HG03575 (cell line): ENCODE data around the gene PIGB.
A peak's percentile ranks its signal among the peaks of the same experiment; 100 is the strongest.
"Not testable (repeated sequence)": the region's sequence is repeated elsewhere in the genome, so short reads cannot be mapped to it uniquely, and the experiment has no call there.

ENCODE experiments used
- ATAC-seq: cut with Tn5 transposase; IDR thresholded peaks from one replicate; pipeline ENCODE4 v1.9.1; 2021; ENCODE audit not compliant: unreplicated experiment, insufficient number of reproducible peaks, low FRiP score; ENCODE audit errors: extremely low read depth

Gene PIGB

DNA sequence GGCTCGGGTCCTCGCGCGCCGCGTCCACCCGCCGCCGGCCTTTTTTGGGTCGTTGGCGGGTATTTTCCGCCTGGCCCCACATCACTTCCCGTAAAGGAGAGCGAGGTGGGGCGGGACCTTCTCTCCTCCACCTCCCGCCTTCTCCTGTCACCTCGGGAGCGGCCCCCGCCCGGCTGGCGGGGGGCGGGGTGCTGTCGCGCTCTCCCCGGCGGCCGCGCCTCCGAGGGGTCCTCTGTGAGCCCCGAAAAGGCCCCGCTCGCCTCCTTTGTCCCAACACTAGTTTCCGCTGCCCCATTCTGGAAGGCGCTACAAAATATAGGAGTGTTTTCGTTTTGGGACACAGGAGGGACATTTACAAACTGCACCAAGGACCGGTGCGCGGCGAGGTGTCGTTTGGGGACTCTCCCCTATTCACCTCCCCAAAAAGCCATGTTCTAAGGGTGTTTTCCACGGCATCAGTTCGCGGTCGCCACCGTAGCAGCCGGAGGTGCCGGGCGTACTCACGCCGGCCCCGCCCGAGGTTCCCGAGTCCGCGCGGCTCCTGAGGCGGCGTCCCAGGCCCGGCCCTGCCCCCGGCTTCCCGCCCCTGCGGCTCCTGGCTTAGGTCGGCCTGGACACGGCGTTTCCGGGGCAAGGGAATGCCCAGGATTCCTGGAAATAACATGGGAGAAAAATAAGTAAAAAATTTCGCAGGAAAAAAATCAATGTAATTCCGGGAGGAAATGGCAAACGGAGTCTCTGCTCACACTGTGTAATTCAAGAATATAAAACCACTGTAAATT, 29.1 kb upstream of the PIGB start, which contains the start of gene RAB27A:
TSS of gene RAB27A (minus strand) at position 68 of the 782 bp plus-strand sequence. CDS start 54,879 bp downstream, outside the sequence.
- no peak for ATAC-seq

DNA sequence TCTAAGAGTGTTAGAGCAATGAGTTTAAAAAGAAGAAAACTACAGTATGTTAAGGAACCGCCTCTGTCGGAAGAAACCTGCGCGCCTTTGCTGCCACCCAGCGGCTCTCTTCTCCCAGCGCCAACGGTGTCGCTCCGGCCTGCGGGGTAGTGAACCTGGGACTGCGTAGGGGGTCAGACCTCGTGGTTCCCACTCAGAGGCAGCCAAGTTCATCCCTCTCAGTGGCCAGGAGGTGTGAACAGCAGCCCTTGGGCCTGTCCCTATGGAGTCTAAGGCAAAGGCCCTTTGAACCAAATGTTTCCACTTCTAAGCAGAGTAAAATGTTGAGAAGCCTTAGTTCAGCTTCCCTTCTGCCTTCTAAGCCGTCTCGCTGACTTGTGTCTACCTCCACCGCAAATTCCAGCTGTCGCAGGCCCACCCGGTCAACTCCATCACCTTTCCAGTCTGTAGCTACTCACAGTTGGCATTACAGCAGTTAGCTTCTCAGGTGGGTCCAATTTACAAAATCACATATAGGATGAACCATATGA, 28.4 kb upstream of the PIGB start:
- ATAC-seq, result peak; percentile 62

DNA sequence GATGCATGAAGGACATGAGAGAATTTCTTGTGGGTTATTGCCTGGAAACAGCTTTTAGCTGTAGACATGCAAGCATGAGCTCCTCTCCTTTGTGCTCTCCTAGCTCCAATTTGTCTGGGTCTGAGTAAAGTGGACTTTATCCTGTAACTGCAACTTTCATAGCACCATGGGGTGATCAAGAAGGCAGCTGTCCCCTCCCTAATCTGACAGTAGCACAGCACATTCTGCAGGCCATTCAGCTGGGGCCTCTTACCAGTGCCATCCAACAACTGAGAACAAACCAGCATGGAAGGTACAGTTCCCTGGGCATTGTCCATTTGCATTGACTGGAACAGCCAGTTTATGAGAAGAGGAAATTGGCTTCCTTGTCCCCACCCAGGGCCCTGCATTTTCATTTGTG, 21.7 kb upstream of the PIGB start:
- no peak for ATAC-seq

DNA sequence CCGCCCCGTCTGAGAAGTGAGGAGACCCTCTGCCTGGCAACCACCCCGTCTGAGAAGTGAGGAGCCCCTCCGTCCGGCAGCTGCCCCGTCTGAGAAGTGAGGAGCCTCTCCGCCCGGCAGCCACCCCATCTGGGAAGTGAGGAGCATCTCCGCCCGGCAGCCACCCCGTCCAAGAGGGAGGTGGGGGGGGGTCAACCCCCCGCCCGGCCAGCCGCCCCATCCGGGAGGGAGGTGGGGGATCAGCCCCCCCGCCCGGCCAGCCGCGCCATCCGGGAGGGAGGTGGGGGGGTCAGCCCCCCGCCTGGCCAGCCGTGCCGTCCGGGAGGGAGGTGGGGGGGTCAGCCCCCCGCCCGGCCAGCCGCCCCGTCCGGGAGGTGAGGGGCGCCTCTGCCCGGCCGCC, 16.2 kb upstream of the PIGB start:
- ATAC-seq, result not testable (repeated sequence)

DNA sequence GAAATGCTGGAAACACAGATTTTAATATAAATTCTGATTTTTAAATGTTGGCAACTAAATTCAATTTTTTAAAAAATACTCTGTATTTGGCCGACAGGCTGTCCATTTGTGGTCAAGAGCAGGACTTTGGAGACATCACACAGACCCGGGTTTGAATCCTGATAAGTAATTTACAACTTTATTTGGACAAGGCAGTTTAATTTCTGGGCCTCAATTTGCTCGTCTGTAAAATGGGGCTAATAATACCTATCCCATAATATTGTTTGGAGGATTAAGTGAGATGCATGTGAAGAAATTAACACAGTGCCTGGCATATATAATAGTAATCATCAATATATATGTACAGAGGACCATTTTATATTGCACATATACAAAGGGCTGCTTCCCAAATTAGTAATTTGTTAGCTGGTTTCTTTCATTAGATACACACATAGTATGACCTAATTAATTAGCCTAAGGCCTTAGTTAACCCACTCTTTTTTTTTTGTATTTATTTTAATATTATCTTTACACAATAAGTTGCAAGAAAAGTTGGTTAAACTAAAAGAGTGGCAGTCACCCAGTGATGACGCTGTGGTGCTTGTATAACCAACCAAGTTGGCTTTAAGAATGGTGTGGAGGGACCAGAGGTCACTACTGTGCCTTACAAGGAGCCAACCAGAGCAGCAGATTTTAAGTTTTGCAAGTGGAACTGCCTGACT, 665 bp downstream of the PIGB start:
- ATAC-seq, result no peak

DNA sequence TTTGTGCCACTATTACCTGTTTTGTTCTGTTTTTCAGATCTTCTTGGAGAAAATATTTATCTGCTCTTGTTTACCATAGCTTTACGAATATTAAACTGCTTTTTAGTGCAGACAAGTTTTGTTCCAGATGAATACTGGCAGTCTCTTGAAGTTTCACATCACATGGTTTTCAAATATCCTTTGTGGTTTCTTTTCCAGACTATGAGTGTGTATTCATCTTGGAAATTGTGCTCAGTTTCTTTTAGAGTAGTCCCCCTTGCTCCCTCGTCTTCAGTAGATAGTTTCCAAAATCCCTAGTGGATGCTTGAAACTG, 1.2 kb downstream of the PIGB start:
- ATAC-seq, result no peak

DNA sequence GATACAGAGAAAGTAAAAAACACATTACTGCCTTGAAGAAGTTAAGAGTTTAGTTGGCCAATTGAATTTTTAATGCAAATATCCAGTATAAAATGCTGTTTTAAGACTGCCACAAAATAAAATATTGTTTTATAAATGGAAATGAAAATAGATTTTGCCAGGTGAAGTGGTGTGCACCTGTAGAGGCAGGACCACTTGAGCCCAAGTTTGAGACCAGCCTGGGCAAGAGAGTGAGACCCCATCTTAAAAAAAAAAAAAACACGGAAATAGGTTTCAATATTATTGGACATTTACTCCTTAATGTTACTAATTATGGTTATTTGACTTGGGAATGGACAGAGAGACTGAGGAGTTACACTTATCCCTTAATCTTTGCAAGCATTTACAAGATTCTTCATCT, 1.9 kb downstream of the PIGB start:
- no peak for ATAC-seq

DNA sequence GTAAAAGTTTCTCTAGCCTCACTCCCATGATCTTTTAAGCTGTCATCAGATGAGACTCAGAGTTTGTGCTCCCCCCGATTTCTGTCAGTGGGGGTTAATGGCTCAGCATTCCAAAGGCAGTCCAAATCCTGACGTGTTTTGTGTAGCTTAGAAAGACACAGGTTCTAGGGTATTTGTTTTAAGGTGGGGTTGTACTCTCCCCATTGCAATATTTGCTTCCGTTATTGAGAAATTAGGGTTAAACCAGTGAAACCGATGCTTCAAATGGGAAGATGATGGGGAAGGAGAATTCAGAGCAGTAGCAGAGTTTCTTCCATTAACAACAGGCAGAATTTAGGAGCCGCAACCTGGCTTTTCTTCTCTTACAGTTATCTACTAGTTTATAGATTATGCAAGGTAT, 3.4 kb downstream of the PIGB start:
- ATAC-seq, result no peak

DNA sequence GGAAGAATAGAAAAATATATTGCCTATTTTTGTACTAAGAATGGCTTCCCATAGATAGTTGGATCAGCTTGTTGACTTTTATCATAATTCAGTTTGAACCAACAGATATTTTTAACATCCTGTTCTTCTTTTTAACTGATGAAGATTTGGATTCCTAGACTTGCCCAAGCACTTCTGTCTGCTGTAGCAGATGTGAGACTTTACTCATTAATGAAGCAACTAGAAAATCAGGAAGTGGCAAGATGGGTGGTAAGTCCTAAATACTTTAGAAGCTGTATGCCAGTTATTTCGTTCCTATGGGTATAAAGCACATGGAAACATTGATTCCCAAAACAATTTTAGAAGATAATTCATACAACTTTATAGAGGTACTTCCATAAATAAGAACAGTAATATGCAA, 8.4 kb downstream of the PIGB start:
- no peak for ATAC-seq

DNA sequence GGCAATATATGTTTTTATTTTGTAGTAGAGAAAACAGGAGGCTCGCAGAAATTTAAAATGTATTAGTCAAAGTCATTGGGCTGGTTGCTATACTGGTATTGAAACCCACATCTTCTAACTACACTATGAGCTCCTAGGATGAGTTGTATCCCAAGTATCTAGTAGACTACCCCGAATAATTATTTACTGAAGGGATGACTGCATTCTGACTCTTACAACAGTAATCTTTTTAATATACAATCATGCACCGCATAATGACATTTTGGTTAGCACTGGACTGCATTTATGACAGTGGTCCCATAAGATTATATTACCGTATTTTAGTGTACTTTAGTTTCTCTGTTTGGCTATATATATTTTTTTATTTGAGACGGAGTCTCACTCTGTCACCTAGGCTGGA, 15.3 kb downstream of the PIGB start:
- no peak for ATAC-seq

DNA sequence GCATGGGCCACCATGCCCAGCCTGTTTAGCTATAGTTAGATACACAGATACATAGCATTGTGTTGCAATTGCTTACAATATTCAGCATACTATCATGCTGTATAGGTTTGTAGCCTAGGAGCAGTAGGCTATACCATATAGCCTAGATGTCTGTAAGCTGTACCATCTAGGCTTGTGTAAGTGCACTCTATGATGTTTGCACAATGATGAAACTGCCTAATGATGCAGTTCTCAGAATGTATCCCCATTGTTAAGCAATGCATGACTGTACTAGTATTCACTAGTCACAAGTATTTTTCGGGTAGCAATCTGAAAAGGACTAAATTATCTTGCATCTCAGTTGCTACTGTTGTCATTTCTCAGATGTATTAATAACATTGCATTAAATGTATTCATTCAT, 16.0 kb downstream of the PIGB start:
- ATAC-seq, result no peak

DNA sequence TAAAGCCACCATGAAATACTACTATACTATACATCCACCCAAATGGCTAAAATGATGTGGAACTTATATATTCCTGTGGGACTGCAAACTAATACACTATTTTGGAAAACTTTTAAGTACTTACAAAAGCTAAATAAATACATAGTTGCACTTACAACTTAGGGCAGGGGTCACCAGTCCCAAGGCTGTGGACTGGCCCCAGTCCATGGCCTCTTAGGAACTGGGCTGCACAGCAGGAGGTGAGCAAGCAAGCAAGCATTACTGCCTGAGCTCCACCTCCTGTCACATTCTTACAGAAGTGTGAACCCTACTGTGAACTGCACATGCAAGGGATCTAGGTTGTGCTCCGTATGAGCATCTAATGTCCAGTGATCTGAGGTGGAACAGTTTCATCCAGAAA, 18.1 kb downstream of the PIGB start:
- ATAC-seq, result no peak

DNA sequence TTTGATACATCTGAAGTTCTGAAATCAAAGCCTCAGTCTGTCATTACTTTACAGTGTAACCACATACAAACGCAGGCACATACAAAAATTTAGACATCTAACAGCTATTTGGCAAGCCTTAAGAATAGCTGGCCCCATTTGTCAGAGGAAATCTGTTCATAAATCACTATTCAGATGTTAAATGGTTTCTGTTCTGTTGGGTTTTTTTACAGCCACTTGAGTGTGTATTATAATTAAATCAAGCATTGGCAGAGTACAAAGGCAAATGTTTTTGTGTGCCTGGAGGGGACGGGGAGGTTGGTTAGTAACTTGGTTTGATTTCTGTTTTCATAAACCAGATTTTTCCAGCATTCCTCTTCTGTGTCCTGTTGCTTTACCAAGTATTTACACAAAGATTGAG, 24.1 kb downstream of the PIGB start:
- ATAC-seq, result no peak

DNA sequence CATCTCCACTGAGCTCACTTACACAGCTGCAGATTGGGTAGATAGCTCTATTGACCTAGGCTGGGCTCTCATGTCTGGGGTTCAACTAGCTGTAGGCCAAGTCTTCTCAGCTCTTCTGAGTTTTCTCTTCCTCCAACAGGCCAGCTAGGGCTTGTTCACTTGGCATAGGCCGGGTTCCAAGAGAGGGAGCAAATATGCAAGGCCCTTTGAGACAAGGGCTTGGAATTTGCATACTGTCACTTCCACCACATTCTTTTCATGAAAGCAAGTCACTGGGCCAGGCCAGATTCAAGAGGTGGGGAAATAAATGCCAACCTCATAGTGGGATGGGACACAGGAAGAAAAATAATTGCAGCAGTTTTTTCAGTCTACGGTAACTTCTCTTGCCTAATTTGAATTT, 25.2 kb downstream of the PIGB start:
- ATAC-seq, result no peak

DNA sequence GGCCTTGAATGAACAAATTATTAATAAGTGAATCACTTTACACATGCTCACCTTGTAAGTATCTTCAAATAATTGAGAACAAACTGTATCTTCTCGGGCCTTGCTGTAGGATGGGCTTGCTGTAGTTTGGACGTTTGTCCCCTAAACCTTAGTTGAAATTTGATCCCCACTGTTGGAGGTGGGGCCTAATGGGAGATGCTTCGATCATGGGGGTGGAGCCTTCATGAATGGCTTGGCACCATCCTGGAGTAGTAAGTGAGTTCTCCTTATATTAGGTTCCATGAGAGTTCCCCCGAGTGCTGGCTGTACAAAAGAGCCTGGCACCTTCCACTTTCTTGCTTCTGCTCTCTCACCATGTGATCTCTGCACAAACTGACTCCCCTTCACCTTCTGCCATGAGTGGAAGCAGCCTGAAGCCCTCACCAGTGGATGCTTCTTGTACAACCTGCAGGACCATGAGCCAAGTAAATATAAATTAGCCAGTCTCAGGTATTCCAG, 29.3 kb downstream of the PIGB start:
- ATAC-seq, result no peak

DNA sequence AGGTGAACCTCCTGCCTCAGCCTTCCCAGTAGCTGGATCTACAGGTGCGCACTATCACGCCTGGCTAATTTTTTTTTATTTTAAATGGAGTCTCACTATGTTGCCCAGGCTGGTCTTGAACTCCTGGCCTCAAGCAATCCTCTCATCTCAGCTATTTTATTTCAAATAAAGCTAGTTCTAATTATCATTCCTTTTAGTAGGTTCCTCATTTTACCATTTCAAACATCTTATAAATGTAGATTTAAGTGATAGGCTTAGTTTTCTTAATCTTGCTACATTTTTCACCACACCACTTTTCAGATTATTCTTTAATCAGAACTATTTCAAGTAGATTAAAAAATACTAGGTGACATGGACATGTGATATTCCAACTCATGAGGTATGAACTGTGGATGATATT, 30.3 kb downstream of the PIGB start:
- no peak for ATAC-seq

DNA sequence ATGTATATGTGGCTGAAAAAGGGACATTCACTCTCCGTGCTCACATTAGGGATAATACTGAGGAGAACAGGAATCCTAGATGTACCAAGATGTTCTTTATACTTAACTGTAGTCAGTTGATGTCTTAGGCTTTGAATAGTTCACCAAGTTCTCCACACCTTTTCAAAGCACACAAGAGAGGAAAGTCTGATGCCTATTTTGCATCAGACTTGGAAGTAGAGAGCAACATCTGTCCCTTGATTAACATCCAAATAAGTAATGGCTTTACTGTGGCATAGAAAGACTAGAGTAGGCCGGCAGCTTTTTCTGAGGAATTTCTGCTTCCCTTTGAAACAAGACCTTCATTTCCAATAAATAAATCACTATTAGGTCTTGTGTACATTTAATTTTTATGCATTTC, 34.0 kb downstream of the PIGB start:
- ATAC-seq, result no peak

DNA sequence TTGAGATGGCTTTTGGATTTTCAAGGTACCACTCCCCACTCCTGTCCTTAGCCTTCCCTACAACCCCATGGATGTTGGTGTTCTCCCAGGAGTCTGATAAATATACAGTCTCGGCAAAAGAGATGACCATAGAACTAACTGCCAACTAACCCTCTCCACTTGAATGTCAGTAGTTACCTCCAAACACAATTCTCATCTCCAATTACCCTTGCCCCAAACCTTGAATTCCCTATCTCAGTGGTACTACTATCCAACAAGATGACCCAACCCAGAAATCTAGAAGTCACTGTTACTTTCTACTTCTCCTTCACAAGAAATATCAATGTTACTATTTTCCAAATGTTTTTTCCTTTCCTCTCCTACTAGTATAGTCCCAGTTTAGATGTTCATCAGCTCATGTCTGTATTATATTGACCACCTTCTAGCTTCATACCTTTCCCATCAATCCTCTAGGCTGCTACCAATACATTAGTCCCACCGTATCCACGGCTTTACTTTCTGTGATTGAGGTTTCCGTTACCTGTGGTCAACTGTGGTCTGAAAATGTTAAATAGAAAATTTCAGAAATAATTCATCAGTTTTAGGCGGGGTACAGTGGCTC, 38.1 kb downstream of the PIGB start:
- no peak for ATAC-seq

DNA sequence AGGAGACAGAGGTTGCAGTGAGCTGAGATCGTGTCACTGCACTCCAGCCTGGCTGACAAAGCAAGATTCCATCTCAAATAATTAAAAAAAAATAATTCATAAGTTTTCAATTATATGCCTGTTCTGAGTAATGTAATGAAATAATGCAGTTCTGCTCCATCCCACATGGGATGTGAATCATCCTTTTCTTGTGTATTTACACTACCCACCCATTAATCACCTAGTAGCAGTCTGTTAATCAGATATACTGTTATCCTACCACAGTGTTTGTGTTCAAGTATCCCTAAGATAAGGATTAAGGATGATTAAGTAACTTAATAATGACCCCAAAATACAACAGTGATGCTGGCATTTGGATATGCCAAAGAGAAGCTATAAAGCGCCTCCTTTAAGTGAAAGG, 38.8 kb downstream of the PIGB start:
- ATAC-seq, result no peak

DNA sequence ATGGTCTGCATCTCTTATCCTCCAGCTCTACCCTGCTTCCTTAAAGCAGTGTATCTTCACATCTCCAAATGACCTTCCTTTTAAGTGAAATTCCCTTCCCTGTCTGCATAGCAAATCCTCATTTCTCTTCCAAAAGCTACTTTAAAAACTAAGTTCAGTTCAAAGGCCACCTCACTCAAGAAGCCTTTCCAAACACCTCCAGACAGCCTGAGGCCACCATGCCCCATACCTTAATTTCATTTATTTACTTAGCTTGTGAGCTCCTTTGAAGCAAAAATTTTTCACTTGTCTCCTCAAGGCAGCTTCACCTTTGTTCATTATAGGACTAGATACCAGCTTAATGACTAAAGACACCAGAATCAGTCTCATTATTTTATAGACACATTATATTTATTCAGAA, 39.4 kb downstream of the PIGB start:
- ATAC-seq, result no peak
